Activated B cell treated with CpG ODN at 0.5 μM for 24 hours (primary cell): ENCODE measurements around the gene FBXO7. TPM values are rescaled to one million over a fixed set of nuclear protein-coding genes. Genes with fewer than 3 reads are reported as not detected.

Experiments used
- ATAC-seq: fragments of 200-7000 bp; cut with Tn5 transposase; one replicate; pipeline ENCODE4 v1.10.0; 2021; ENCODE audit warnings: low read depth, mild to moderate bottlenecking, moderate library complexity
- CTCF ChIA-PET: fragments of 350-600 bp; sonication (Branson Sonifier 250); formaldehyde crosslinking; loops from one replicate; lab custom pipeline; 2021; ENCODE audit warnings: antibody characterized with exemption; lab: Charles Lee
- POLR2A ChIA-PET: fragments of 350-600 bp; sonication (Branson Sonifier 250); formaldehyde crosslinking; loops from one replicate; lab custom pipeline; 2021; ENCODE audit warnings: antibody characterized with exemption; lab: Charles Lee
- DNase-seq: peaks from one replicate; pipeline ENCODE4 v3.0.0; 2022
- H3K27ac Mint-ChIP-seq: one replicate; pipeline ENCODE4 v1.8.0; 2020; ENCODE audit warnings: mixed read lengths
- H3K27me3 Mint-ChIP-seq: one replicate; pipeline ENCODE4 v1.8.0; 2021; ENCODE audit warnings: mixed read lengths
- H3K36me3 Mint-ChIP-seq: one replicate; pipeline ENCODE4 v1.8.0; 2021; ENCODE audit warnings: low read depth, mixed read lengths
- H3K4me1 Mint-ChIP-seq: one replicate; pipeline ENCODE4 v1.8.0; 2021; ENCODE audit warnings: mixed read lengths
- H3K4me3 Mint-ChIP-seq: one replicate; pipeline ENCODE4 v1.8.0; 2020; ENCODE audit warnings: mild to moderate bottlenecking, mixed read lengths
- H3K9me3 Mint-ChIP-seq: one replicate; pipeline ENCODE4 v1.8.0; 2020; ENCODE audit warnings: mixed read lengths
- CTCF ChIP-seq: fragments of 200-600 bp; IDR thresholded peaks from one replicate; pipeline ENCODE4 v1.8.0; 2022; ENCODE audit warnings: antibody characterized with exemption, mild to moderate bottlenecking
- intact Hi-C: fragments of 100-400 bp; cut with micrococcal nuclease; formaldehyde crosslinking; loops from one replicate; pipeline ENCODE4 v1.15.1; 2024
- total RNA-seq: library from RNA; stranded (reverse); gene quantifications from 2 replicates; pipeline ENCODE4 v1.2.3, GENCODE V29; 2022

FBXO7 gene
- total RNA-seq, 1 donor from 2014 or later, result 97.2 TPM

- Mint-ChIP-seq H3K4me3 (no peak overlapping the region), H3K9me3 (peaks cover 7% of the 10 kb centered on the region), H3K27ac (no peak overlapping the region), H3K36me3 (no peaks in the 10 kb centered on the region), H3K27me3 (no peaks in the 10 kb centered on the region), H3K4me1 (no peaks in the 10 kb centered on the region)
- ChIA-PET POLR2A (no interaction called here), CTCF (interaction anchor here (1.0 kb wide), 1 partner anchor 414 kb away, joined by 5 read pairs; no protein-coding TSS in a partner anchor)
- intact Hi-C loops, result no loop called here
- DNase-seq (no peak), ATAC-seq (no peak)
- TF ChIP-seq CTCF, result no peak
Measured at GRCh38 chr22:32517921-32518320, 43.3 kb downstream of the FBXO7 start.

GRCh38 chr22:32518381-32518780 is 43.8 kb downstream of the FBXO7 start:
- intact Hi-C loops, result no loop called here
- no peaks in the 10 kb centered on the region for H3K4me1 Mint-ChIP-seq
- ChIA-PET POLR2A (no interaction called here), CTCF (interaction anchor here (1.0 kb wide), 1 partner anchor 414 kb away, joined by 5 read pairs; no protein-coding TSS in a partner anchor)
- peaks cover 7% of the 10 kb centered on the region for H3K9me3 Mint-ChIP-seq
- H3K27me3 Mint-ChIP-seq, result no peaks in the 10 kb centered on the region
- no peak for TF ChIP-seq CTCF
- no peak overlapping the region for H3K27ac Mint-ChIP-seq
- no peaks in the 10 kb centered on the region for H3K36me3 Mint-ChIP-seq
- no peak for DNase-seq
- no peak overlapping the region for H3K4me3 Mint-ChIP-seq
- no peak for ATAC-seq

GRCh38 chr22:32518848-32519247 is 44.2 kb downstream of the FBXO7 start:
- DNase-seq (no peak), ATAC-seq (no peak)
- ChIA-PET POLR2A (no interaction called here), CTCF (no interaction called here)
- intact Hi-C loops, result no loop called here
- TF ChIP-seq CTCF, result no peak
- Mint-ChIP-seq H3K4me1 (no peaks in the 10 kb centered on the region), H3K4me3 (no peak overlapping the region), H3K36me3 (no peaks in the 10 kb centered on the region), H3K9me3 (peaks cover 7% of the 10 kb centered on the region), H3K27me3 (no peaks in the 10 kb centered on the region), H3K27ac (no peak overlapping the region)

- CTCF ChIA-PET, result interaction anchor here (0.7 kb wide), 1 partner anchor 34 kb away, joined by 4 read pairs; no protein-coding TSS in a partner anchor
- no peak for TF ChIP-seq CTCF
- no peaks in the 10 kb centered on the region for H3K36me3 Mint-ChIP-seq
- H3K9me3 Mint-ChIP-seq, result peaks cover 7% of the 10 kb centered on the region
- POLR2A ChIA-PET, result no interaction called here
- no peak overlapping the region for H3K4me3 Mint-ChIP-seq
- intact Hi-C loops, result no loop called here
- H3K4me1 Mint-ChIP-seq, result no peaks in the 10 kb centered on the region
- no peaks in the 10 kb centered on the region for H3K27me3 Mint-ChIP-seq
- H3K27ac Mint-ChIP-seq, result no peak overlapping the region
- ATAC-seq, result no peak
- DNase-seq, result no peak
Measured at GRCh38 chr22:32520612-32521011, 46.0 kb downstream of the FBXO7 start.

- ATAC-seq, result no peak
- no peak for TF ChIP-seq CTCF
- intact Hi-C loops, result no loop called here
- ChIA-PET POLR2A (no interaction called here), CTCF (no interaction called here)
- DNase-seq, result no peak
- Mint-ChIP-seq H3K36me3 (no peaks in the 10 kb centered on the region), H3K27me3 (no peaks in the 10 kb centered on the region), H3K4me3 (no peak overlapping the region), H3K4me1 (no peaks in the 10 kb centered on the region), H3K9me3 (peaks cover 7% of the 10 kb centered on the region), H3K27ac (no peak overlapping the region)
Measured at GRCh38 chr22:32522237-32522636, 47.6 kb downstream of the FBXO7 start.
